ENCODE data around the gene TEKTIP1. TPM values are rescaled to one million over a fixed set of nuclear protein-coding genes. Genes with fewer than 3 reads are reported as not detected.

The TEKTIP1 gene
- total and polyA plus RNA-seq, 9 of the 15 experiments (the other 6 are each of a cell fraction or from before 2014, with no cell fraction given) = 0.66 TPM; not detected in 8

- peak; percentile 67 for TF ChIP-seq ZBTB33 (CRISPR knock-in tag; IDR thresholded peaks at IDR 0.05)
- TF ChIP-seq ELF1 (tag; IDR thresholded peaks at IDR 0.05) = no peak
- no peak for TF ChIP-seq MAZ (CRISPR knock-in tag; conservative IDR thresholded peaks at IDR 0.05 in 1 of 2, IDR thresholded peaks at IDR 0.05 in 1 of 2)
Observed at GRCh38 chr19:3586707-3587346, 47.9 kb downstream of the TEKTIP1 start (continued).

GRCh38 chr19:3589439-3589838, 50.5 kb downstream of the TEKTIP1 start:
- intact Hi-C loops (cut with micrococcal nuclease) = no loop called here
- WGBS (ENCODE audit: insufficient coverage, low coverage, missing lambda C conversion rate) = 69% methylated on average over 10 of the region's 11 CpGs
- ChIA-PET CTCF (ENCODE audit: low intra/inter-chr PET ratio) (no interaction called here), POLR2A (interaction anchor here (0.9 kb wide), 1 partner anchor 69 kb away, joined by 4 read pairs; no protein-coding TSS in a partner anchor)
- Histone ChIP-seq H3K4me2 (ENCODE audit: insufficient read depth, low read length) (no peak overlapping the region), H3K9me1 (ENCODE audit: control insufficient read depth, insufficient read depth, low read length) (no peaks in the 10 kb centered on the region), H2AFZ (ENCODE audit: low read depth, low read length) (no peak overlapping the region), H3K9me3 (replicated peaks; ENCODE audit: control insufficient read depth, insufficient read depth, low read depth, low read length) (peaks cover 14% of the 10 kb centered on the region), H3K9ac (ENCODE audit: insufficient read depth in 1 of 2, low read depth in 2 of 2, low read length in 2 of 2) (no peak overlapping the region), H3K36me3 (ENCODE audit: control insufficient read depth, insufficient read depth, low read length) (peaks cover 2% of the 10 kb centered on the region; the same call in 1 of the 3 replicates), H3K4me3 (no peak overlapping the region), H3K79me2 (ENCODE audit: control insufficient read depth, insufficient read depth, low read length) (no peaks in the 10 kb centered on the region), H3K4me1 (replicated peaks in 1 of 2; ENCODE audit: control insufficient read depth in 2 of 2, insufficient read depth in 2 of 2, low read length in 2 of 2) (peaks cover 0 to 30% of the 10 kb centered on the region in 2 experiments; a peak in 2 of 5 replicates), H3K27ac (ENCODE audit: extremely low read depth, low read depth, low read length) (no peak overlapping the region), H3K27me3 (ENCODE audit: control insufficient read depth in 2 of 2, insufficient read depth in 2 of 2, low read length in 2 of 2) (no peaks in the 10 kb centered on the region), H4K20me1 (replicated peaks; ENCODE audit: control insufficient read depth, insufficient read depth, low read length) (no peaks in the 10 kb centered on the region)
- BruUV-seq (replicated peaks) = no TSS peak
- FAIRE-seq = no peak
- in situ Hi-C loops (cut with MboI) = no loop called here
- ATAC-seq = no peak
- DNase-seq (ENCODE audit: extremely low read depth in 1 of 4, low spot score in 3 of 4) = no peak
- TF ChIP-seq ADNP (tag; IDR thresholded peaks at IDR 0.05) (0 out of 2 replicates have a peak, but pooled peaks have one; percentile 50), KDM1A (IDR thresholded peaks at IDR 0.05) (peak in 1 of 2 experiments; percentile 43; a peak in 1 of 4 replicates), THAP12 (CRISPR knock-in tag; IDR thresholded peaks at IDR 0.05) (no peak), ELK1 (CRISPR knock-in tag; IDR thresholded peaks at IDR 0.05) (no peak), RBM39 (optimal IDR thresholded peaks at IDR 0.05; ENCODE audit: low read depth, low read length) (no peak), TCFL5 (CRISPR knock-in tag; conservative IDR thresholded peaks at IDR 0.05) (no peak), USF1 (CRISPR knock-in tag; IDR thresholded peaks at IDR 0.05) (no peak), RBM25 (IDR thresholded peaks at IDR 0.05; ENCODE audit: low read depth, low read length, severe bottlenecking) (peak; percentile 63), BCOR (IDR thresholded peaks at IDR 0.05) (peak; percentile 67; the same call in 1 of the 2 replicates), ASH1L (IDR thresholded peaks at IDR 0.05; ENCODE audit: borderline replicate concordance, low read depth, partially characterized antibody) (no peak)

All from K562 (cell line).